ENCODE results near the gene CMPK2.

The CMPK2 gene

GRCh38 chr2:6879011-6879410 lies 13.3 kb upstream of the CMPK2 start:
- TF ChIP-seq TAF1 (IDR thresholded peaks at IDR 0.05; ENCODE audit: borderline replicate concordance, insufficient read depth, low read length) (no peak), REST (IDR thresholded peaks at IDR 0.05; ENCODE audit: insufficient read depth in 1 of 2, low read depth in 2 of 2, low read length in 2 of 2) (no peak), SIN3A (IDR thresholded peaks at IDR 0.05; ENCODE audit: borderline replicate concordance, insufficient read depth, low read length) (no peak), POLR2AphosphoS5 (IDR thresholded peaks at IDR 0.05; ENCODE audit: low read depth, low read length) (no peak), FOXP2 (optimal IDR thresholded peaks at IDR 0.05; ENCODE audit: borderline replicate concordance, extremely low read depth, extremely low read length, insufficient read depth) (no peak)

- TF ChIP-seq TAF1 (IDR thresholded peaks at IDR 0.05; ENCODE audit: borderline replicate concordance, insufficient read depth, low read length) = no peak
- no peak for TF ChIP-seq SIN3A (IDR thresholded peaks at IDR 0.05; ENCODE audit: borderline replicate concordance, insufficient read depth, low read length)
- no peak for TF ChIP-seq FOXP2 (optimal IDR thresholded peaks at IDR 0.05; ENCODE audit: borderline replicate concordance, extremely low read depth, extremely low read length, insufficient read depth)
- TF ChIP-seq REST (IDR thresholded peaks at IDR 0.05; ENCODE audit: insufficient read depth in 1 of 2, low read depth in 2 of 2, low read length in 2 of 2) = no peak
- no peak for TF ChIP-seq POLR2AphosphoS5 (IDR thresholded peaks at IDR 0.05; ENCODE audit: low read depth, low read length)
These were observed 12.8 kb upstream of the CMPK2 start for GRCh38 chr2:6878549-6878948.

GRCh38 chr2:6877402-6878304 lies 11.9 kb upstream of the CMPK2 start, which contains the start of gene RSAD2:
Gene RSAD2 (plus strand): TSS chr2:6877777. CDS start chr2:6877801, 24 bp downstream.
- no peak for TF ChIP-seq POLR2AphosphoS5 (IDR thresholded peaks at IDR 0.05; ENCODE audit: low read depth, low read length)
- no peak for TF ChIP-seq TAF1 (IDR thresholded peaks at IDR 0.05; ENCODE audit: borderline replicate concordance, insufficient read depth, low read length)
- TF ChIP-seq SIN3A (IDR thresholded peaks at IDR 0.05; ENCODE audit: borderline replicate concordance, insufficient read depth, low read length) = no peak
- TF ChIP-seq FOXP2 (optimal IDR thresholded peaks at IDR 0.05; ENCODE audit: borderline replicate concordance, extremely low read depth, extremely low read length, insufficient read depth) = no peak
- no peak for TF ChIP-seq REST (IDR thresholded peaks at IDR 0.05; ENCODE audit: insufficient read depth in 1 of 2, low read depth in 2 of 2, low read length in 2 of 2)

GRCh38 chr2:6876309-6876708 lies 10.6 kb upstream of the CMPK2 start:
- TF ChIP-seq TAF1 (IDR thresholded peaks at IDR 0.05; ENCODE audit: borderline replicate concordance, insufficient read depth, low read length) = no peak

- TF ChIP-seq REST (IDR thresholded peaks at IDR 0.05; ENCODE audit: insufficient read depth in 1 of 2, low read depth in 2 of 2, low read length in 2 of 2) = no peak
- TF ChIP-seq FOXP2 (optimal IDR thresholded peaks at IDR 0.05; ENCODE audit: borderline replicate concordance, extremely low read depth, extremely low read length, insufficient read depth) = no peak
- TF ChIP-seq TAF1 (IDR thresholded peaks at IDR 0.05; ENCODE audit: borderline replicate concordance, insufficient read depth, low read length) = no peak
- no peak for TF ChIP-seq POLR2AphosphoS5 (IDR thresholded peaks at IDR 0.05; ENCODE audit: low read depth, low read length)
- TF ChIP-seq SIN3A (IDR thresholded peaks at IDR 0.05; ENCODE audit: borderline replicate concordance, insufficient read depth, low read length) = no peak
These were observed 8.3 kb upstream of the CMPK2 start for GRCh38 chr2:6874032-6874431.

All from PFSK-1 (cell line).